HCT116 (cell line): Measurements from ENCODE around the gene CALML6.

Source experiments
- CBX3 ChIP-seq: IDR thresholded peaks from 2 replicates; pipeline ENCODE4 v1.6.1; 2012; ENCODE audit warnings: low read depth
- EGR1 ChIP-seq: IDR thresholded peaks from 2 replicates; pipeline ENCODE4 v1.6.1; 2012; ENCODE audit warnings: low read depth
- JUND ChIP-seq: IDR thresholded peaks from 2 replicates; pipeline ENCODE4 v1.6.1; 2012
- POLR2AphosphoS5 ChIP-seq: IDR thresholded peaks from 2 replicates; pipeline ENCODE4 v1.6.1; 2011; ENCODE audit warnings: mild to moderate bottlenecking, low read depth, low read length, moderate library complexity
- SIN3A ChIP-seq: IDR thresholded peaks from 2 replicates; pipeline ENCODE4 v1.6.1; 2012; ENCODE audit warnings: low read depth
- SP1 ChIP-seq: IDR thresholded peaks from 2 replicates; pipeline ENCODE4 v1.6.1; 2012; ENCODE audit warnings: low read depth
- TCF7L2 ChIP-seq: IDR thresholded peaks from 2 replicates; pipeline ENCODE4 v1.7.0; 2011; ENCODE audit warnings: borderline replicate concordance, inconsistent platforms; ENCODE audit not compliant: insufficient read depth, insufficient read length; ENCODE audit errors: extremely low read depth
- YY1 ChIP-seq: IDR thresholded peaks from 2 replicates; pipeline ENCODE4 v1.6.1; 2011; ENCODE audit warnings: low read length, low read depth, moderate library complexity, mild to moderate bottlenecking; ENCODE audit not compliant: insufficient replicate concordance; ENCODE audit errors: extremely low read depth
- ZFX ChIP-seq: fragments of 450-650 bp; IDR thresholded peaks from 2 replicates; pipeline ENCODE4 v1.6.1; 2017
- TF ChIP-seq, protein P1 (sequence below): IDR thresholded peaks from 2 replicates; pipeline ENCODE4 v1.6.1; 2012
- TF ChIP-seq, protein P2 (sequence below), 3 experiments: fragments of 200-600 bp in 1 of 3; sonication (generic) in 1 of 3; IDR thresholded peaks in 2 of 3; conservative IDR thresholded peaks in 1 of 3; 2 replicates each; pipeline ENCODE4 v1.5.1; 2012 to 2017; ENCODE audit warnings: low read depth in 2 of 3, low read length in 2 of 3, antibody characterized with exemption in 1 of 3, borderline replicate concordance in 1 of 3, control low read depth in 1 of 3, mild to moderate bottlenecking in 1 of 3, mixed read lengths in 1 of 3, mixed run types in 1 of 3, moderate library complexity in 1 of 3; ENCODE audit not compliant: insufficient read depth in 1 of 3
- TF ChIP-seq, protein P3 (sequence below): IDR thresholded peaks from 2 replicates; pipeline ENCODE4 v1.6.1; 2012; ENCODE audit warnings: low read depth

DNA sequence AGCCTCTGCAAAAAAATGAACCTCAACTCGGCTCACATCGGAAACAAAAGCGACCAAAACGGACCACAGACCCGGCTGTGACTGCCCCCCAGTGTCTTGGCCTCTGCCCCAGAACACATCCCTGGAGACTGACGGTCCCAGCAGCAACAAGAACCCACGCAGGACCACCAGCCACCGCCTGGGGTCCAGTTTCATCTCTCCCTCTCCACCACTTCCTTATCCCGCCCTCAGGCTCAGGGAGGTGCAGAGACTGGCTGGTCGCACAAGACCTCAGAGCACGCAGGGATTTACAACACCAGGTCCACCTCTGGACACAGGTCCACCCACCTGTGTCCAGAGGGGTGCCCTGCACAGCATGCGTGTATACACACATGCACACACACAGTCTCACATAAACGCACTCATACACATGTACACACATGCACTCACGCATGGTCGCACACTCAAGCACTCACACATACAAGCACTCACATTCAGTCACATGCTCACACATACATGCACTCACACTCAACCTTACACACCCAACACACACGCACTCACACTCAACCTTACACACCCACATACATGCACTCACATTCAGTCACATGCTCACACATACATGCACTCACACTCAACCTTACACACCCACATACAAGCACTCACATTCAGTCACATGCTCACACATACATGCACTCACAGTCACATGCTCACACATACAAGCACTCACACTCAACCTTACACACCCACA is 22.7 kb downstream of the CALML6 start:
- no peak for TF ChIP-seq ZFX
- TF ChIP-seq, protein P1, sequence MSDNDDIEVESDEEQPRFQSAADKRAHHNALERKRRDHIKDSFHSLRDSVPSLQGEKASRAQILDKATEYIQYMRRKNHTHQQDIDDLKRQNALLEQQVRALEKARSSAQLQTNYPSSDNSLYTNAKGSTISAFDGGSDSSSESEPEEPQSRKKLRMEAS: no peak
- TF ChIP-seq SIN3A: no peak
- TF ChIP-seq, protein P2, sequence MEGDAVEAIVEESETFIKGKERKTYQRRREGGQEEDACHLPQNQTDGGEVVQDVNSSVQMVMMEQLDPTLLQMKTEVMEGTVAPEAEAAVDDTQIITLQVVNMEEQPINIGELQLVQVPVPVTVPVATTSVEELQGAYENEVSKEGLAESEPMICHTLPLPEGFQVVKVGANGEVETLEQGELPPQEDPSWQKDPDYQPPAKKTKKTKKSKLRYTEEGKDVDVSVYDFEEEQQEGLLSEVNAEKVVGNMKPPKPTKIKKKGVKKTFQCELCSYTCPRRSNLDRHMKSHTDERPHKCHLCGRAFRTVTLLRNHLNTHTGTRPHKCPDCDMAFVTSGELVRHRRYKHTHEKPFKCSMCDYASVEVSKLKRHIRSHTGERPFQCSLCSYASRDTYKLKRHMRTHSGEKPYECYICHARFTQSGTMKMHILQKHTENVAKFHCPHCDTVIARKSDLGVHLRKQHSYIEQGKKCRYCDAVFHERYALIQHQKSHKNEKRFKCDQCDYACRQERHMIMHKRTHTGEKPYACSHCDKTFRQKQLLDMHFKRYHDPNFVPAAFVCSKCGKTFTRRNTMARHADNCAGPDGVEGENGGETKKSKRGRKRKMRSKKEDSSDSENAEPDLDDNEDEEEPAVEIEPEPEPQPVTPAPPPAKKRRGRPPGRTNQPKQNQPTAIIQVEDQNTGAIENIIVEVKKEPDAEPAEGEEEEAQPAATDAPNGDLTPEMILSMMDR (IDR thresholded peaks at IDR 0.05 in 2 of 3, conservative IDR thresholded peaks at IDR 0.05 in 1 of 3; ENCODE audit: borderline replicate concordance in 1 of 3, insufficient read depth in 1 of 3, low read depth in 2 of 3, low read length in 2 of 3): no peak
- no peak for TF ChIP-seq EGR1
- TF ChIP-seq, protein P3, sequence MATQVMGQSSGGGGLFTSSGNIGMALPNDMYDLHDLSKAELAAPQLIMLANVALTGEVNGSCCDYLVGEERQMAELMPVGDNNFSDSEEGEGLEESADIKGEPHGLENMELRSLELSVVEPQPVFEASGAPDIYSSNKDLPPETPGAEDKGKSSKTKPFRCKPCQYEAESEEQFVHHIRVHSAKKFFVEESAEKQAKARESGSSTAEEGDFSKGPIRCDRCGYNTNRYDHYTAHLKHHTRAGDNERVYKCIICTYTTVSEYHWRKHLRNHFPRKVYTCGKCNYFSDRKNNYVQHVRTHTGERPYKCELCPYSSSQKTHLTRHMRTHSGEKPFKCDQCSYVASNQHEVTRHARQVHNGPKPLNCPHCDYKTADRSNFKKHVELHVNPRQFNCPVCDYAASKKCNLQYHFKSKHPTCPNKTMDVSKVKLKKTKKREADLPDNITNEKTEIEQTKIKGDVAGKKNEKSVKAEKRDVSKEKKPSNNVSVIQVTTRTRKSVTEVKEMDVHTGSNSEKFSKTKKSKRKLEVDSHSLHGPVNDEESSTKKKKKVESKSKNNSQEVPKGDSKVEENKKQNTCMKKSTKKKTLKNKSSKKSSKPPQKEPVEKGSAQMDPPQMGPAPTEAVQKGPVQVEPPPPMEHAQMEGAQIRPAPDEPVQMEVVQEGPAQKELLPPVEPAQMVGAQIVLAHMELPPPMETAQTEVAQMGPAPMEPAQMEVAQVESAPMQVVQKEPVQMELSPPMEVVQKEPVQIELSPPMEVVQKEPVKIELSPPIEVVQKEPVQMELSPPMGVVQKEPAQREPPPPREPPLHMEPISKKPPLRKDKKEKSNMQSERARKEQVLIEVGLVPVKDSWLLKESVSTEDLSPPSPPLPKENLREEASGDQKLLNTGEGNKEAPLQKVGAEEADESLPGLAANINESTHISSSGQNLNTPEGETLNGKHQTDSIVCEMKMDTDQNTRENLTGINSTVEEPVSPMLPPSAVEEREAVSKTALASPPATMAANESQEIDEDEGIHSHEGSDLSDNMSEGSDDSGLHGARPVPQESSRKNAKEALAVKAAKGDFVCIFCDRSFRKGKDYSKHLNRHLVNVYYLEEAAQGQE: no peak
- no peak for TF ChIP-seq POLR2AphosphoS5
- no peak for TF ChIP-seq SP1
- TF ChIP-seq TCF7L2: no peak
- no peak for TF ChIP-seq YY1
- no peak for TF ChIP-seq JUND
- TF ChIP-seq CBX3: no peak
